22Rv1 (cell line): ENCODE measurements around the gene SFI1.

Source experiments
- CTCF ChIP-seq: fragments of 450-650 bp; IDR thresholded peaks from 2 replicates; pipeline ENCODE4 v1.5.1; 2017; ENCODE audit warnings: mild to moderate bottlenecking
- ZFX ChIP-seq: fragments of 450-650 bp; IDR thresholded peaks from 2 replicates; pipeline ENCODE4 v1.6.1; 2017; ENCODE audit warnings: antibody characterized with exemption, borderline replicate concordance

GRCh38 chr22:31566484-31566883 is 70.1 kb downstream of the SFI1 start:
- no peak for TF ChIP-seq CTCF
- TF ChIP-seq ZFX, result no peak
